ENCODE results near the gene BCAN.

BCAN gene

GRCh38 chr1:156641761-156642264 is at the start of gene BCAN:
Gene BCAN, plus strand, starts transcription at chr1:156642117. Its CDS starts 3,938 bp downstream, at chr1:156646055.
- H3K27me3 ChIP-seq (replicated peaks; ENCODE audit: control insufficient read depth, insufficient read depth, low read length) = peaks cover 89% of the 10 kb centered on the region
- no peaks in the 10 kb centered on the region for H3K9me3 ChIP-seq (ENCODE audit: control insufficient read depth, low read length)
- DNase-seq (ENCODE audit: low read depth) = peak; percentile 44
- no peaks in the 10 kb centered on the region for H3K4me1 ChIP-seq (ENCODE audit: control insufficient read depth, insufficient read depth, low read length)
- no peak within 1 kb of the TSS for H3K9ac ChIP-seq (ENCODE audit: low read length)
- no peaks in the 10 kb centered on the region for H3K36me3 ChIP-seq (ENCODE audit: control insufficient read depth, insufficient read depth, low read length, severe bottlenecking)
- H3K4me3 ChIP-seq (ENCODE audit: low read length) = peak within 1 kb of the TSS; percentile 39

GRCh38 chr1:156592158-156592909 is 49.6 kb upstream of the BCAN start:
- peak overlapping the region; percentile 86 for H3K4me3 ChIP-seq (ENCODE audit: low read length)
- DNase-seq (ENCODE audit: low read depth) = no peak
- H3K36me3 ChIP-seq (ENCODE audit: control insufficient read depth, insufficient read depth, low read length, severe bottlenecking) = peaks cover 35% of the 10 kb centered on the region
- peak overlapping the region; percentile 87 for H3K9ac ChIP-seq (ENCODE audit: low read length)
- no peaks in the 10 kb centered on the region for H3K27me3 ChIP-seq (replicated peaks; ENCODE audit: control insufficient read depth, insufficient read depth, low read length)
- H3K4me1 ChIP-seq (ENCODE audit: control insufficient read depth, insufficient read depth, low read length) = peaks cover 11% of the 10 kb centered on the region
- no peaks in the 10 kb centered on the region for H3K9me3 ChIP-seq (ENCODE audit: control insufficient read depth, low read length)

GRCh38 chr1:156592910-156593660 is 48.8 kb upstream of the BCAN start:
- Histone ChIP-seq H3K4me1 (ENCODE audit: control insufficient read depth, insufficient read depth, low read length) (peaks cover 11% of the 10 kb centered on the region), H3K9me3 (ENCODE audit: control insufficient read depth, low read length) (no peaks in the 10 kb centered on the region), H3K36me3 (ENCODE audit: control insufficient read depth, insufficient read depth, low read length, severe bottlenecking) (peaks cover 43% of the 10 kb centered on the region), H3K27me3 (replicated peaks; ENCODE audit: control insufficient read depth, insufficient read depth, low read length) (no peaks in the 10 kb centered on the region), H3K4me3 (ENCODE audit: low read length) (no peak overlapping the region), H3K9ac (ENCODE audit: low read length) (no peak overlapping the region)
- no peak for DNase-seq (ENCODE audit: low read depth)

GRCh38 chr1:156593661-156593989 is 48.3 kb upstream of the BCAN start:
- Histone ChIP-seq H3K9me3 (ENCODE audit: control insufficient read depth, low read length) (no peaks in the 10 kb centered on the region), H3K36me3 (ENCODE audit: control insufficient read depth, insufficient read depth, low read length, severe bottlenecking) (peaks cover 48% of the 10 kb centered on the region), H3K27me3 (replicated peaks; ENCODE audit: control insufficient read depth, insufficient read depth, low read length) (no peaks in the 10 kb centered on the region), H3K9ac (ENCODE audit: low read length) (no peak overlapping the region), H3K4me1 (ENCODE audit: control insufficient read depth, insufficient read depth, low read length) (peaks cover 11% of the 10 kb centered on the region), H3K4me3 (ENCODE audit: low read length) (no peak overlapping the region)
- DNase-seq (ENCODE audit: low read depth) = no peak

- H3K9me3 ChIP-seq (ENCODE audit: control insufficient read depth, low read length) = no peaks in the 10 kb centered on the region
These were observed 47.7 kb upstream of the BCAN start for GRCh38 chr1:156594190-156594589.

GRCh38 chr1:156595016-156595415 is 46.9 kb upstream of the BCAN start:
- Histone ChIP-seq H3K4me1 (ENCODE audit: control insufficient read depth, insufficient read depth, low read length) (peaks cover 11% of the 10 kb centered on the region), H3K9me3 (ENCODE audit: control insufficient read depth, low read length) (no peaks in the 10 kb centered on the region), H3K9ac (ENCODE audit: low read length) (no peak overlapping the region), H3K4me3 (ENCODE audit: low read length) (no peak overlapping the region), H3K27me3 (replicated peaks; ENCODE audit: control insufficient read depth, insufficient read depth, low read length) (no peaks in the 10 kb centered on the region), H3K36me3 (ENCODE audit: control insufficient read depth, insufficient read depth, low read length, severe bottlenecking) (peaks cover 50% of the 10 kb centered on the region)
- no peak for DNase-seq (ENCODE audit: low read depth)

More at GRCh38 chr1:156594190-156594589, 47.7 kb upstream of the BCAN start:
- Histone ChIP-seq H3K27me3 (replicated peaks; ENCODE audit: control insufficient read depth, insufficient read depth, low read length) (no peaks in the 10 kb centered on the region), H3K4me3 (ENCODE audit: low read length) (no peak overlapping the region), H3K36me3 (ENCODE audit: control insufficient read depth, insufficient read depth, low read length, severe bottlenecking) (peaks cover 50% of the 10 kb centered on the region), H3K9ac (ENCODE audit: low read length) (no peak overlapping the region), H3K4me1 (ENCODE audit: control insufficient read depth, insufficient read depth, low read length) (peaks cover 11% of the 10 kb centered on the region)
- no peak for DNase-seq (ENCODE audit: low read depth)

- H3K36me3 ChIP-seq (ENCODE audit: control insufficient read depth, insufficient read depth, low read length, severe bottlenecking) = peaks cover 50% of the 10 kb centered on the region
These were observed 45.5 kb upstream of the BCAN start for GRCh38 chr1:156596426-156596825.

GRCh38 chr1:156598125-156598524 is 43.8 kb upstream of the BCAN start:
- H3K36me3 ChIP-seq (ENCODE audit: control insufficient read depth, insufficient read depth, low read length, severe bottlenecking) = peaks cover 49% of the 10 kb centered on the region
- H3K9me3 ChIP-seq (ENCODE audit: control insufficient read depth, low read length) = no peaks in the 10 kb centered on the region
- H3K4me1 ChIP-seq (ENCODE audit: control insufficient read depth, insufficient read depth, low read length) = peaks cover 6% of the 10 kb centered on the region
- no peak overlapping the region for H3K4me3 ChIP-seq (ENCODE audit: low read length)
- no peak overlapping the region for H3K9ac ChIP-seq (ENCODE audit: low read length)
- no peak for DNase-seq (ENCODE audit: low read depth)
- H3K27me3 ChIP-seq (replicated peaks; ENCODE audit: control insufficient read depth, insufficient read depth, low read length) = no peaks in the 10 kb centered on the region

More at GRCh38 chr1:156596426-156596825, 45.5 kb upstream of the BCAN start:
- H3K9ac ChIP-seq (ENCODE audit: low read length) = no peak overlapping the region
- no peak overlapping the region for H3K4me3 ChIP-seq (ENCODE audit: low read length)
- H3K9me3 ChIP-seq (ENCODE audit: control insufficient read depth, low read length) = no peaks in the 10 kb centered on the region
- no peak for DNase-seq (ENCODE audit: low read depth)
- H3K4me1 ChIP-seq (ENCODE audit: control insufficient read depth, insufficient read depth, low read length) = peaks cover 6% of the 10 kb centered on the region
- no peaks in the 10 kb centered on the region for H3K27me3 ChIP-seq (replicated peaks; ENCODE audit: control insufficient read depth, insufficient read depth, low read length)

GRCh38 chr1:156598731-156599432 is 43.0 kb upstream of the BCAN start:
- H3K4me3 ChIP-seq (ENCODE audit: low read length) = no peak overlapping the region
- H3K36me3 ChIP-seq (ENCODE audit: control insufficient read depth, insufficient read depth, low read length, severe bottlenecking) = peaks cover 46% of the 10 kb centered on the region
- peaks cover 6% of the 10 kb centered on the region for H3K4me1 ChIP-seq (ENCODE audit: control insufficient read depth, insufficient read depth, low read length)
- no peaks in the 10 kb centered on the region for H3K9me3 ChIP-seq (ENCODE audit: control insufficient read depth, low read length)
- H3K9ac ChIP-seq (ENCODE audit: low read length) = no peak overlapping the region
- DNase-seq (ENCODE audit: low read depth) = no peak
- H3K27me3 ChIP-seq (replicated peaks; ENCODE audit: control insufficient read depth, insufficient read depth, low read length) = no peaks in the 10 kb centered on the region

GRCh38 chr1:156599811-156600210 is 42.1 kb upstream of the BCAN start:
- peaks cover 39% of the 10 kb centered on the region for H3K36me3 ChIP-seq (ENCODE audit: control insufficient read depth, insufficient read depth, low read length, severe bottlenecking)
- H3K27me3 ChIP-seq (replicated peaks; ENCODE audit: control insufficient read depth, insufficient read depth, low read length) = no peaks in the 10 kb centered on the region
- DNase-seq (ENCODE audit: low read depth) = peak; percentile 32
- H3K9me3 ChIP-seq (ENCODE audit: control insufficient read depth, low read length) = no peaks in the 10 kb centered on the region
- H3K9ac ChIP-seq (ENCODE audit: low read length) = no peak overlapping the region
- peaks cover 6% of the 10 kb centered on the region for H3K4me1 ChIP-seq (ENCODE audit: control insufficient read depth, insufficient read depth, low read length)
- H3K4me3 ChIP-seq (ENCODE audit: low read length) = no peak overlapping the region

- Histone ChIP-seq H3K27me3 (replicated peaks; ENCODE audit: control insufficient read depth, insufficient read depth, low read length) (no peaks in the 10 kb centered on the region), H3K4me3 (ENCODE audit: low read length) (peak overlapping the region; percentile 98), H3K9ac (ENCODE audit: low read length) (peak overlapping the region; percentile 93), H3K4me1 (ENCODE audit: control insufficient read depth, insufficient read depth, low read length) (peaks cover 6% of the 10 kb centered on the region), H3K36me3 (ENCODE audit: control insufficient read depth, insufficient read depth, low read length, severe bottlenecking) (peaks cover 30% of the 10 kb centered on the region), H3K9me3 (ENCODE audit: control insufficient read depth, low read length) (no peaks in the 10 kb centered on the region)
- DNase-seq (ENCODE audit: low read depth) = peak; percentile 53
These were observed 41.2 kb upstream of the BCAN start for GRCh38 chr1:156600733-156601121.
